Fibroblast of lung (primary cell): ENCODE results near the gene TEX19. TPM values are rescaled to one million over a fixed set of nuclear protein-coding genes. Genes with fewer than 3 reads are reported as not detected.

ENCODE experiments used
- DNase-seq, 2 donors: peaks; one replicate each; pipeline versions ENCODE4 v3.0.0 to v3.0.0-alpha.2; 2010; ENCODE audit warnings: low read depth in 2 of 2
- H2AFZ ChIP-seq: 2 replicates; pipeline ENCODE4 v1.5.1; 2012; ENCODE audit warnings: low read length, control low read depth, inconsistent platforms
- H3K27ac ChIP-seq: 2 replicates; pipeline ENCODE4 v1.5.1; 2011; ENCODE audit warnings: low read length, control low read depth; ENCODE audit not compliant: insufficient read depth
- H3K27me3 ChIP-seq: 2 replicates; pipeline ENCODE4 v1.5.1; 2011; ENCODE audit warnings: mild to moderate bottlenecking, low read length; ENCODE audit not compliant: control insufficient read depth, insufficient read depth
- H3K36me3 ChIP-seq: 2 replicates; pipeline ENCODE4 v1.5.1; 2011; ENCODE audit warnings: low read length; ENCODE audit not compliant: control insufficient read depth, insufficient read depth
- H3K4me1 ChIP-seq: 2 replicates; pipeline ENCODE4 v1.5.1; 2011; ENCODE audit warnings: low read length; ENCODE audit not compliant: control insufficient read depth, insufficient read depth; ENCODE audit errors: extremely low read depth
- H3K4me2 ChIP-seq: 2 replicates; pipeline ENCODE4 v1.5.1; 2011; ENCODE audit warnings: low read length, control low read depth; ENCODE audit not compliant: insufficient read depth; ENCODE audit errors: extremely low read depth
- H3K4me3 ChIP-seq, 4 experiments: fragments of 200-600 bp in 1 of 4; sonication (generic) in 1 of 4; replicated peaks in 1 of 4; 2 replicates each; pipeline ENCODE4 v1.5.1; 2011 to 2016; ENCODE audit warnings: low read length in 4 of 4, low read depth in 3 of 4, mild to moderate bottlenecking in 3 of 4, control low read depth in 2 of 4, inconsistent platforms in 1 of 4, mixed read lengths in 1 of 4; ENCODE audit not compliant: insufficient read depth in 1 of 4; ENCODE audit errors: control extremely low read depth in 1 of 4
- H3K79me2 ChIP-seq: 2 replicates; pipeline ENCODE4 v1.5.1; 2012; ENCODE audit warnings: mild to moderate bottlenecking, low read length, inconsistent platforms; ENCODE audit not compliant: control insufficient read depth, insufficient read depth
- H3K9ac ChIP-seq: 2 replicates; pipeline ENCODE4 v1.5.1; 2011; ENCODE audit warnings: mild to moderate bottlenecking, low read length, control low read depth; ENCODE audit not compliant: insufficient read depth
- H3K9me3 ChIP-seq: 2 replicates; pipeline ENCODE4 v1.5.1; 2012; ENCODE audit warnings: low read depth, low read length; ENCODE audit not compliant: control insufficient read depth, insufficient read depth
- H4K20me1 ChIP-seq: 2 replicates; pipeline ENCODE4 v1.5.1; 2011; ENCODE audit warnings: low read length; ENCODE audit not compliant: control insufficient read depth, insufficient read depth; ENCODE audit errors: extremely low read depth
- EZH2 ChIP-seq: IDR thresholded peaks from 2 replicates; pipeline ENCODE4 v1.5.1; 2012; ENCODE audit warnings: low read length, control low read depth, mild to moderate bottlenecking; ENCODE audit errors: missing control alignments
- polyA plus RNA-seq, 2 donors: library from polyadenylated mRNA; depleted of rRNA in 1 of 2; stranded (reverse) in 1 of 2; unstranded in 1 of 2; fragments of >200 nt; gene quantifications; 2 replicates each; pipeline ENCODE4 v1.2.1, GENCODE V29; 2011 to 2012; ENCODE audit warnings: missing spikeins in 1 of 2
- total RNA-seq: library from RNA; depleted of rRNA; stranded (reverse); fragments of >200 nt; gene quantifications from 2 replicates; pipeline ENCODE4 v1.2.1, GENCODE V29; 2014
- TF ChIP-seq, protein P1 (sequence below), 2 donors: IDR thresholded peaks in 1 of 2; conservative IDR thresholded peaks in 1 of 2; 1 replicate in 1 of 2; 2 replicates in 1 of 2; pipeline ENCODE4 v1.5.1; 2011 to 2012; ENCODE audit warnings: low read length in 2 of 2, control low read depth in 1 of 2, inconsistent platforms in 1 of 2, low read depth in 1 of 2, mild to moderate bottlenecking in 1 of 2

The TEX19 gene
- total and polyA plus RNA-seq, 2 donors (not counting 1 experiment from before 2014, with no cell fraction given): 0.05 to 0.17 TPM

DNA sequence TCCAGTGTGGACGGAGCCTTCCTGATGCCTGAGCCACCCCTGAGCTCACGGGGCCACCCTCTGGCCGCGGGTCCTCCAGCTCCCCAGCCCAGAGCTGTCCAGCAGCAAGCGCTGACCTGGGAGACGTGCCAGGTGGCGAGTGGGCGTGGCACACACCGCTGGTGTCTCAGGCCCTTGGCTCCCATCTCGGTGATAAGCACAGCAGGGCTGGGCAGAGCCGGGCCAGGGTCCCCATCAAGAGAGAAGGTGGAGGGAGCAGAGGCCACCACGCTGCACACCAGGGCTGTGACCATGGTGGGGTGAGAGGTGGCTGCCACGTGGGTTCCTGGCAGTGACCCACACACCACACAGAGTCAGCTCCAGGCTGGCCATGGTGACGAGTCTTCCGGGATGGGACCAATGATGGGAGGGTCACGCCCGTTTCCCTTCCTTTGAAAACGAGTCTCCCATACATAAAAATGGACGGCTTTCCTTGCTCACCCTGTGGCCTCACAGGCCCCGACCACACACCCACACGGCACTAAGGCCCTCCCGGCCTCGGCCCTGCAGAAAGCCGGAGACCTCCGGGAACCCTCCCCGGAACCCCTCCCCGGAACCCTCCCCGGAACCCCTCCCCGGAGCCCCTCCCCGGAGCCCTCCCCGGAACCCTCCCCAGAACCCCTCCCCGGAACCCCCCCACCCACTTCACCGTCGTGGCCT, 29.3 kb downstream of the TEX19 start:
- H3K4me2 ChIP-seq: no peak overlapping the region
- H4K20me1 ChIP-seq: no peaks in the 10 kb centered on the region
- H3K4me1 ChIP-seq: no peaks in the 10 kb centered on the region
- no peaks in the 10 kb centered on the region for H3K36me3 ChIP-seq
- H3K9me3 ChIP-seq: no peaks in the 10 kb centered on the region
- no peak for DNase-seq
- H3K9ac ChIP-seq: no peak overlapping the region
- no peak overlapping the region for H3K27ac ChIP-seq
- peaks cover 17% of the 10 kb centered on the region for H3K27me3 ChIP-seq
- H3K4me3 ChIP-seq: no peak overlapping the region
- no peak overlapping the region for H2AFZ ChIP-seq
- TF ChIP-seq EZH2: no peak
- TF ChIP-seq, protein P1, sequence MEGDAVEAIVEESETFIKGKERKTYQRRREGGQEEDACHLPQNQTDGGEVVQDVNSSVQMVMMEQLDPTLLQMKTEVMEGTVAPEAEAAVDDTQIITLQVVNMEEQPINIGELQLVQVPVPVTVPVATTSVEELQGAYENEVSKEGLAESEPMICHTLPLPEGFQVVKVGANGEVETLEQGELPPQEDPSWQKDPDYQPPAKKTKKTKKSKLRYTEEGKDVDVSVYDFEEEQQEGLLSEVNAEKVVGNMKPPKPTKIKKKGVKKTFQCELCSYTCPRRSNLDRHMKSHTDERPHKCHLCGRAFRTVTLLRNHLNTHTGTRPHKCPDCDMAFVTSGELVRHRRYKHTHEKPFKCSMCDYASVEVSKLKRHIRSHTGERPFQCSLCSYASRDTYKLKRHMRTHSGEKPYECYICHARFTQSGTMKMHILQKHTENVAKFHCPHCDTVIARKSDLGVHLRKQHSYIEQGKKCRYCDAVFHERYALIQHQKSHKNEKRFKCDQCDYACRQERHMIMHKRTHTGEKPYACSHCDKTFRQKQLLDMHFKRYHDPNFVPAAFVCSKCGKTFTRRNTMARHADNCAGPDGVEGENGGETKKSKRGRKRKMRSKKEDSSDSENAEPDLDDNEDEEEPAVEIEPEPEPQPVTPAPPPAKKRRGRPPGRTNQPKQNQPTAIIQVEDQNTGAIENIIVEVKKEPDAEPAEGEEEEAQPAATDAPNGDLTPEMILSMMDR (conservative IDR thresholded peaks at IDR 0.05 in 1 of 2, IDR thresholded peaks at IDR 0.05 in 1 of 2; ENCODE audit: low read depth in 1 of 2, low read length in 2 of 2): no peak
- H3K79me2 ChIP-seq: no peaks in the 10 kb centered on the region

- no peak for TF ChIP-seq EZH2
- TF ChIP-seq, protein P1 (conservative IDR thresholded peaks at IDR 0.05 in 1 of 2, IDR thresholded peaks at IDR 0.05 in 1 of 2; ENCODE audit: low read depth in 1 of 2, low read length in 2 of 2): no peak
Measured at GRCh38 chr17:82388922-82389283, 29.9 kb downstream of the TEX19 start.

GRCh38 chr17:82389379-82389778, 30.3 kb downstream of the TEX19 start:
- Histone ChIP-seq H3K9me3 (no peaks in the 10 kb centered on the region), H3K27ac (no peak overlapping the region), H4K20me1 (no peaks in the 10 kb centered on the region), H3K36me3 (no peaks in the 10 kb centered on the region), H3K4me2 (no peak overlapping the region), H3K79me2 (no peaks in the 10 kb centered on the region), H3K4me3 (no peak overlapping the region), H3K9ac (no peak overlapping the region), H2AFZ (no peak overlapping the region), H3K4me1 (no peaks in the 10 kb centered on the region), H3K27me3 (peaks cover 17% of the 10 kb centered on the region)
- DNase-seq: no peak
- TF ChIP-seq EZH2: no peak
- TF ChIP-seq, protein P1 (conservative IDR thresholded peaks at IDR 0.05 in 1 of 2, IDR thresholded peaks at IDR 0.05 in 1 of 2; ENCODE audit: low read depth in 1 of 2, low read length in 2 of 2): no peak

More at GRCh38 chr17:82388922-82389283, 29.9 kb downstream of the TEX19 start:
- Histone ChIP-seq H3K9ac (no peak overlapping the region), H3K27ac (no peak overlapping the region), H4K20me1 (no peaks in the 10 kb centered on the region), H3K9me3 (no peaks in the 10 kb centered on the region), H3K4me2 (no peak overlapping the region), H3K79me2 (no peaks in the 10 kb centered on the region), H3K36me3 (no peaks in the 10 kb centered on the region), H3K27me3 (peaks cover 17% of the 10 kb centered on the region), H3K4me3 (no peak overlapping the region), H3K4me1 (no peaks in the 10 kb centered on the region), H2AFZ (no peak overlapping the region)
- no peak for DNase-seq
